DOHH2 (cell line): Measurements from ENCODE around the gene GALNS.
A peak's percentile ranks its signal among the peaks of the same experiment; 100 is the strongest.

Experiments used
- H3F3A ChIP-seq: fragments of 200-600 bp; sonication (generic), shearing (Covaris generic); 2 replicates; pipeline ENCODE4 v1.6.0; 2016; ENCODE audit warnings: antibody characterized with exemption, mild to moderate bottlenecking; ENCODE audit not compliant: control insufficient read depth, insufficient read depth
- H3K27ac ChIP-seq: fragments of 200-600 bp; sonication (generic); 2 replicates; pipeline ENCODE4 v1.5.1; 2014; ENCODE audit warnings: low read depth, mild to moderate bottlenecking, low read length, moderate library complexity
- H3K27me3 ChIP-seq: fragments of 200-600 bp; sonication (generic); 2 replicates; pipeline ENCODE4 v1.6.1; 2014; ENCODE audit warnings: mild to moderate bottlenecking, low read length, mixed read lengths; ENCODE audit not compliant: control insufficient read depth
- H3K36me3 ChIP-seq: fragments of 200-600 bp; sonication (generic); 2 replicates; pipeline ENCODE4 v1.6.1; 2014; ENCODE audit warnings: mild to moderate bottlenecking, low read length, moderate library complexity, mixed read lengths; ENCODE audit not compliant: control insufficient read depth
- H3K4me1 ChIP-seq: fragments of 200-600 bp; sonication (generic); 2 replicates; pipeline ENCODE4 v1.6.1; 2014; ENCODE audit warnings: mild to moderate bottlenecking, low read length, mixed read lengths; ENCODE audit not compliant: control insufficient read depth
- H3K4me2 ChIP-seq: fragments of 200-600 bp; sonication (generic); 2 replicates; pipeline ENCODE4 v1.6.0; 2014; ENCODE audit warnings: mild to moderate bottlenecking, low read length, moderate library complexity
- H3K4me3 ChIP-seq: fragments of 200-600 bp; sonication (generic); 2 replicates; pipeline ENCODE4 v1.5.1; 2014; ENCODE audit warnings: mild to moderate bottlenecking, low read length, mixed read lengths
- H3K79me2 ChIP-seq: fragments of 200-600 bp; sonication (generic); 2 replicates; pipeline ENCODE4 v1.6.1; 2014; ENCODE audit warnings: mild to moderate bottlenecking, low read length, mixed read lengths; ENCODE audit not compliant: control insufficient read depth
- H3K9me2 ChIP-seq: fragments of 200-600 bp; sonication (generic); replicated peaks from 2 replicates; pipeline ENCODE4 v1.6.1; 2014; ENCODE audit warnings: mild to moderate bottlenecking, low read length, mixed read lengths; ENCODE audit not compliant: control insufficient read depth
- H3K9me3 ChIP-seq: fragments of 200-600 bp; sonication (generic); 2 replicates; pipeline ENCODE4 v1.6.1; 2014; ENCODE audit warnings: antibody characterized with exemption, low read length, mixed read lengths; ENCODE audit not compliant: control insufficient read depth, insufficient read depth
- H4K20me1 ChIP-seq: fragments of 200-600 bp; sonication (generic); 2 replicates; pipeline ENCODE4 v1.6.0; 2014; ENCODE audit warnings: low read depth, mild to moderate bottlenecking, antibody characterized with exemption, low read length, moderate library complexity; ENCODE audit not compliant: control insufficient read depth, insufficient read depth
- EZH2phosphoT487 ChIP-seq: fragments of 200-600 bp; sonication (generic); IDR thresholded peaks from 2 replicates; pipeline ENCODE4 v1.6.1; 2017; ENCODE audit warnings: borderline replicate concordance, mild to moderate bottlenecking, antibody characterized with exemption, low read length, moderate library complexity, mixed read lengths
- TF ChIP-seq, protein P1 (sequence below): fragments of 200-600 bp; sonication (generic); IDR thresholded peaks from one replicate; pipeline ENCODE4 v1.5.1; 2014; ENCODE audit warnings: antibody characterized with exemption, mild to moderate bottlenecking, low read depth, low read length; ENCODE audit not compliant: poor library complexity, severe bottlenecking

Gene GALNS

DNA sequence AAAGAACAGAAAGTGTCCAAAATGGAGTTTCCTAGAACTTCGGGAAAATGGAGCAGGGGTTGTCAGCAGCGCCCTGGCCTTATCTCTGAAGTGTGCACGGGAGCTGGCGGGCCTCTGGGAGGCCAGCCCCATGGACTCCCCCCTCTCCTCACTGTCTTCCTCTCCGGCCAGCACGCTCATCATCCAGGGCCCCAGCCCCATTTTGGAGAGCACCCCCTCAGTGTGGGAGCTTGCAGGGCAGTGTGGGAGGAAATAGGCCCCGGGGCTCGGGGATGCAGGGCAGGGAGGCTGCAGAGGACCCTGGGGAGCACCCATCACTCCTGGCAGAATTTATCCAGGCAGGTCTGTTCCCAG, 14.6 kb upstream of the GALNS start:
- H3K79me2 ChIP-seq, result no peaks in the 10 kb centered on the region
- peaks cover 42% of the 10 kb centered on the region for H3K27me3 ChIP-seq
- no peak overlapping the region for H3K4me2 ChIP-seq
- H3F3A ChIP-seq, result peaks cover 7% of the 10 kb centered on the region
- no peaks in the 10 kb centered on the region for H3K9me3 ChIP-seq
- H3K4me1 ChIP-seq, result no peaks in the 10 kb centered on the region
- peaks cover 3% of the 10 kb centered on the region for H3K36me3 ChIP-seq
- no peaks in the 10 kb centered on the region for H3K9me2 ChIP-seq
- no peaks in the 10 kb centered on the region for H4K20me1 ChIP-seq
- no peak overlapping the region for H3K27ac ChIP-seq
- TF ChIP-seq EZH2phosphoT487, result no peak
- TF ChIP-seq, protein P1, sequence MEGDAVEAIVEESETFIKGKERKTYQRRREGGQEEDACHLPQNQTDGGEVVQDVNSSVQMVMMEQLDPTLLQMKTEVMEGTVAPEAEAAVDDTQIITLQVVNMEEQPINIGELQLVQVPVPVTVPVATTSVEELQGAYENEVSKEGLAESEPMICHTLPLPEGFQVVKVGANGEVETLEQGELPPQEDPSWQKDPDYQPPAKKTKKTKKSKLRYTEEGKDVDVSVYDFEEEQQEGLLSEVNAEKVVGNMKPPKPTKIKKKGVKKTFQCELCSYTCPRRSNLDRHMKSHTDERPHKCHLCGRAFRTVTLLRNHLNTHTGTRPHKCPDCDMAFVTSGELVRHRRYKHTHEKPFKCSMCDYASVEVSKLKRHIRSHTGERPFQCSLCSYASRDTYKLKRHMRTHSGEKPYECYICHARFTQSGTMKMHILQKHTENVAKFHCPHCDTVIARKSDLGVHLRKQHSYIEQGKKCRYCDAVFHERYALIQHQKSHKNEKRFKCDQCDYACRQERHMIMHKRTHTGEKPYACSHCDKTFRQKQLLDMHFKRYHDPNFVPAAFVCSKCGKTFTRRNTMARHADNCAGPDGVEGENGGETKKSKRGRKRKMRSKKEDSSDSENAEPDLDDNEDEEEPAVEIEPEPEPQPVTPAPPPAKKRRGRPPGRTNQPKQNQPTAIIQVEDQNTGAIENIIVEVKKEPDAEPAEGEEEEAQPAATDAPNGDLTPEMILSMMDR, result no peak
- no peak overlapping the region for H3K4me3 ChIP-seq

DNA sequence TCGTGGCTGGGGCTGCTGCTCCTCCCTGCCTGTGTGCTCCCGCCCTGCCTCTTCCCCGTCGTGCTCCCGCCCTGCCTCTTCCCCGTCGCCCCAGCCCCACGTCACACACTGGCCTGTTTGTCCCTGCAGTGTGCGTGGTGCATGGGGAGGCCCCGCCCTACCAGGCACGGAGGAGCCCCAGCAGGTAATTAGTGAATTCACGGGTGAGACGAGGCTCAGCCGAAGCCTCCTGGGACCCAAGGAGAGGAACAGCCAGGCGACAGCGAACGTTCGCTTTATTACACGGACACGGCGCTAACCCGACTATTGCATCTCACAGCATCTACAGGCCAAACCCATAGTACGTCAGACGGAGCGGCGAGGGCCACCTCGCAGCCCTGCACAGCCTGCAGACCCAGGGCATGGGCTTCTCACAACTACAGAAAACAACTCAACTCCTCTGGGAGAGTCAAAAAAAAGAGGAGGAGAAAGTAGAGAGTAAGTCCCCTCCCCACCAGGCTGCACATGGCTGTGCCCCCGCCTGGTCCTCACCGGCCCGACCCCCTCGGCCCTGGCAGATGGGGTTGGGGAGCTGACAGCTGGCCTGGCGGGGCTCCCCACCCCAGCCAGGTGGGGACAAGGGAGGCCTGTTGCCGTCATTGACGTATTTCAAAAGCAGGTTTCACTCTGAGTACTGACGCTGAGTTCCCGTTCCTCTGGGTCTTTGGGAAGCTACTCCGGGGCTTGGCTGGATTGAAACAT, 14.0 kb upstream of the GALNS start:
- TF ChIP-seq, protein P1, result no peak
- peak; percentile 76; the same call in 1 of the 2 replicates for TF ChIP-seq EZH2phosphoT487
- no peaks in the 10 kb centered on the region for H3K4me1 ChIP-seq
- no peak overlapping the region for H3K27ac ChIP-seq
- H3K36me3 ChIP-seq, result no peaks in the 10 kb centered on the region
- no peaks in the 10 kb centered on the region for H3K9me3 ChIP-seq
- no peaks in the 10 kb centered on the region for H3K9me2 ChIP-seq
- H3K4me3 ChIP-seq, result no peak overlapping the region
- peaks cover 42% of the 10 kb centered on the region for H3K27me3 ChIP-seq
- peaks cover 3% of the 10 kb centered on the region for H3F3A ChIP-seq
- H3K4me2 ChIP-seq, result no peak overlapping the region
- H4K20me1 ChIP-seq, result no peaks in the 10 kb centered on the region
- no peaks in the 10 kb centered on the region for H3K79me2 ChIP-seq

DNA sequence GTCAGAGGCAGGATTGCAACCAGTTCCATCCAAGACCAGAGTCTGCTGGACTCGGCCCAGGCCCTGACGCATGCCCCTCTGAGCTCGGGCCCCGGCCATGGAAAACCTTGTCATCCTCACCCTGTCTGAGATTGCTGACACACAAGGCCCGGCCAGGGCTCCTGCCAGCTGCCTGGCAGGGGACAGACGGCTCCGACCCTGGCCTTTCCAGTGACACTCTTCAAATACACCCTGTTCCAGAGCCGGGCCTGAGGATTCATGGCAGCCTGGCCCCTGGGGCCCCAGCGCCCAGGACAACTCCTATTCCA, 12.9 kb upstream of the GALNS start:
- TF ChIP-seq, protein P1, result no peak
- no peak for TF ChIP-seq EZH2phosphoT487
- no peaks in the 10 kb centered on the region for H3K9me3 ChIP-seq
- no peak overlapping the region for H3K4me2 ChIP-seq
- no peak overlapping the region for H3K4me3 ChIP-seq
- H3K79me2 ChIP-seq, result no peaks in the 10 kb centered on the region
- no peaks in the 10 kb centered on the region for H4K20me1 ChIP-seq
- no peaks in the 10 kb centered on the region for H3K36me3 ChIP-seq
- no peak overlapping the region for H3K27ac ChIP-seq
- H3K9me2 ChIP-seq, result no peaks in the 10 kb centered on the region
- H3K27me3 ChIP-seq, result peaks cover 42% of the 10 kb centered on the region
- no peaks in the 10 kb centered on the region for H3F3A ChIP-seq
- no peaks in the 10 kb centered on the region for H3K4me1 ChIP-seq
